Gastroesophageal sphincter (tissue), 4 donors: Measurements from ENCODE around the gene SSBP2. TPM values are rescaled to one million over a fixed set of nuclear protein-coding genes. Genes with fewer than 3 reads are reported as not detected.
"Not testable (repeated sequence)": the region's sequence is repeated elsewhere in the genome, so short reads cannot be mapped to it uniquely, and the experiment has no call there.

Experiments used
- ATAC-seq: fragments of 150-250 bp; one replicate; pipeline ENCODE4 v1.9.1; 2016; ENCODE audit warnings: mild to moderate bottlenecking, moderate library complexity
- H3K27ac ChIP-seq, 4 donors: fragments of 200-600 bp; sonication (generic) in 3 of 4; 1 replicate in 3 of 4; 2 replicates in 1 of 4; pipeline ENCODE4 v1.5.1; 2016 to 2019
- H3K27me3 ChIP-seq: fragments of 200-600 bp; sonication (generic); one replicate; pipeline ENCODE4 v1.5.1; 2019
- H3K36me3 ChIP-seq, 2 donors: fragments of 200-600 bp; sonication (generic); one replicate each; pipeline ENCODE4 v1.5.1; 2019; ENCODE audit warnings: control low read depth in 1 of 2
- H3K4me1 ChIP-seq, 3 donors: fragments of 200-600 bp; sonication (generic); 1 replicate in 2 of 3; 2 replicates in 1 of 3; pipeline ENCODE4 v1.5.1; 2016 to 2019; ENCODE audit warnings: control low read depth in 2 of 3
- H3K4me3 ChIP-seq, 2 donors: fragments of 200-600 bp; sonication (generic); one replicate each; pipeline ENCODE4 v1.5.1; 2019; ENCODE audit warnings: mild to moderate bottlenecking in 1 of 2, moderate library complexity in 1 of 2
- H3K9me3 ChIP-seq, 3 donors: fragments of 200-600 bp; sonication (generic); one replicate each; pipeline ENCODE4 v1.5.1; 2017 to 2019; ENCODE audit warnings: control low read depth in 2 of 3
- EP300 ChIP-seq: sonication (generic); formaldehyde crosslinking; IDR thresholded peaks from one replicate; pipeline ENCODE4 v1.6.1; 2017; ENCODE audit warnings: antibody characterized with exemption, mild to moderate bottlenecking
- POLR2A ChIP-seq, 2 donors: fragments of 450-650 bp; IDR thresholded peaks; one replicate each; pipeline ENCODE4 v1.6.1; 2017; ENCODE audit warnings: antibody characterized with exemption in 2 of 2, mild to moderate bottlenecking in 2 of 2, moderate library complexity in 1 of 2
- POLR2AphosphoS5 ChIP-seq: sonication (generic); formaldehyde crosslinking; IDR thresholded peaks from one replicate; pipeline ENCODE4 v1.6.1; 2017; ENCODE audit warnings: antibody characterized with exemption
- WGBS, 2 donors: methylation state at CpG; one replicate each; pipeline ENCODE4 v1.1.5; 2018; ENCODE audit warnings: low coverage in 1 of 2; 5-methylcytosine and 5-hydroxymethylcytosine counted together
- total RNA-seq, 4 donors: library from RNA; depleted of rRNA; stranded (reverse); fragments of >200 nt; gene quantifications; one replicate each; pipeline ENCODE4 v1.1.0, GENCODE V29; 2016
- TF ChIP-seq, protein P1 (sequence below), 4 experiments: fragments of 200-600 bp in 2 of 4; fragments of 450-650 bp in 2 of 4; sonication (generic) in 1 of 4; IDR thresholded peaks; one replicate each; pipeline ENCODE4 v1.5.1; 2017 to 2019; ENCODE audit warnings: antibody characterized with exemption in 4 of 4, mild to moderate bottlenecking in 2 of 4, moderate library complexity in 2 of 4

SSBP2 gene
- total RNA-seq, 4 donors from 2014 or later, result 61.3 to 138 (median 79.5) TPM

GRCh38 chr5:81679885-81680284 is 71.0 kb downstream of the SSBP2 start:
- no peak overlapping the region for H3K4me3 ChIP-seq
- no peaks in the 10 kb centered on the region for H3K27me3 ChIP-seq
- peaks cover 0 to 13% (median 0%) of the 10 kb centered on the region in 3 donors for H3K4me1 ChIP-seq
- WGBS, 2 donors, result 100% methylated on average over 1 of the region's 1 CpG; no CpG with 5 or more reads in 1 of the 2 donors
- TF ChIP-seq, protein P1, sequence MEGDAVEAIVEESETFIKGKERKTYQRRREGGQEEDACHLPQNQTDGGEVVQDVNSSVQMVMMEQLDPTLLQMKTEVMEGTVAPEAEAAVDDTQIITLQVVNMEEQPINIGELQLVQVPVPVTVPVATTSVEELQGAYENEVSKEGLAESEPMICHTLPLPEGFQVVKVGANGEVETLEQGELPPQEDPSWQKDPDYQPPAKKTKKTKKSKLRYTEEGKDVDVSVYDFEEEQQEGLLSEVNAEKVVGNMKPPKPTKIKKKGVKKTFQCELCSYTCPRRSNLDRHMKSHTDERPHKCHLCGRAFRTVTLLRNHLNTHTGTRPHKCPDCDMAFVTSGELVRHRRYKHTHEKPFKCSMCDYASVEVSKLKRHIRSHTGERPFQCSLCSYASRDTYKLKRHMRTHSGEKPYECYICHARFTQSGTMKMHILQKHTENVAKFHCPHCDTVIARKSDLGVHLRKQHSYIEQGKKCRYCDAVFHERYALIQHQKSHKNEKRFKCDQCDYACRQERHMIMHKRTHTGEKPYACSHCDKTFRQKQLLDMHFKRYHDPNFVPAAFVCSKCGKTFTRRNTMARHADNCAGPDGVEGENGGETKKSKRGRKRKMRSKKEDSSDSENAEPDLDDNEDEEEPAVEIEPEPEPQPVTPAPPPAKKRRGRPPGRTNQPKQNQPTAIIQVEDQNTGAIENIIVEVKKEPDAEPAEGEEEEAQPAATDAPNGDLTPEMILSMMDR (IDR thresholded peaks at IDR 0.05), result no peak
- TF ChIP-seq POLR2A (IDR thresholded peaks at IDR 0.05) (no peak), EP300 (no peak), POLR2AphosphoS5 (no peak)
- H3K9me3 ChIP-seq, result no peaks in the 10 kb centered on the region
- H3K36me3 ChIP-seq, result no peaks in the 10 kb centered on the region
- ATAC-seq, result no peak
- H3K27ac ChIP-seq, result no peak overlapping the region

GRCh38 chr5:81675420-81675819 is 75.5 kb downstream of the SSBP2 start:
- H3K27me3 ChIP-seq, result no peaks in the 10 kb centered on the region
- peaks cover 0 to 22% (median 0%) of the 10 kb centered on the region in 3 donors for H3K4me1 ChIP-seq
- no peak for ATAC-seq
- no peak overlapping the region for H3K4me3 ChIP-seq
- TF ChIP-seq EP300 (no peak), POLR2AphosphoS5 (no peak), POLR2A (IDR thresholded peaks at IDR 0.05) (no peak)
- TF ChIP-seq, protein P1 (IDR thresholded peaks at IDR 0.05), result no peak
- no peaks in the 10 kb centered on the region for H3K36me3 ChIP-seq
- no peaks in the 10 kb centered on the region for H3K9me3 ChIP-seq
- no peak overlapping the region for H3K27ac ChIP-seq
- 76 to 89% methylated on average over 3 of the region's 3 CpGs for WGBS, 2 donors

DNA sequence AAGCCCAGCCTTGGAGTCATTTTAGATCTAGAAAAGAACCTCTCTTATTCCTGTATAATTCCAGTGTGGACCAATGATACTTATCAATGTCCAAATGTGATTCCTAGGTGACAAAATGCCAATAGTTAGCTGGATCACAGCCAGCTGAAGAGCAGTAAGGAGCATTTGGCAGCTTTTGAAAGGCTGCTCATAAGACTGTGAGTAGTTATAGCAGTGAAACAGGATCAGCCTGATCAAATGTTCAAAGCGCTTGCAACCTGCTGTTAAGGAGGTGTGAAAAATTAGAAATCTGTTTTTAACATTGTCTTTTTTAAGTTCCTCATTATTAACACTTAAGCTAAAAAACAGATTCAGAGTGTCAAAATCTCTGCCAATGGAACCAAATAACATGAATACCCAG is 85.1 kb downstream of the SSBP2 start:
- H3K27ac ChIP-seq, result no peak overlapping the region
- H3K4me1 ChIP-seq, result peaks cover 0 to 44% (median 3%) of the 10 kb centered on the region in 3 donors
- no peak overlapping the region for H3K4me3 ChIP-seq
- H3K36me3 ChIP-seq, result no peaks in the 10 kb centered on the region
- 95 to 100% methylated on average over 1 of the region's 1 CpG for WGBS, 2 donors
- no peaks in the 10 kb centered on the region for H3K9me3 ChIP-seq
- TF ChIP-seq POLR2A (IDR thresholded peaks at IDR 0.05), result no peak
- TF ChIP-seq, protein P1 (IDR thresholded peaks at IDR 0.05), result no peak
- no peak for TF ChIP-seq EP300
- no peak for TF ChIP-seq POLR2AphosphoS5
- H3K27me3 ChIP-seq, result no peaks in the 10 kb centered on the region
- no peak for ATAC-seq

DNA sequence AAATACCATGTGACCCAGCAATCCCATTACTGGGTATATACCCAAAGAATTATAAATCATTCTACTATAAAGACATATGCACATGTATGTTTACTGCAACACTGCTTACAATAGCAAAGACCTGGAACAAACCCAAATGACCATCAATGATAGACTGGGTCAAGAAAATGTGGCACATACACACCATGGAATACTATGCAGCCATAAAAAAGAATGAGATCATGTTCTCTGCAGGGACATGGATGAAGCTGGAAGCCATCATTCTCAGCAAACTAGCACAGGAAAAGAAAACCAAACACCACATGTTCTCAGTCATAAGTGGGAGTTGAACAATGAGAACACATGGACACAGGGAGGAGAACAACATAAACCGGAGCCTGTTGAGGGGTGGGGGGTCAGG is 90.3 kb downstream of the SSBP2 start:
- H3K27me3 ChIP-seq, ATAC-seq, H3K27ac ChIP-seq, H3K36me3 ChIP-seq, H3K4me3 ChIP-seq, H3K9me3 ChIP-seq, H3K4me1 ChIP-seq: not testable (repeated sequence)
- 75 to 78% methylated on average over 1 of the region's 1 CpG for WGBS, 2 donors

DNA sequence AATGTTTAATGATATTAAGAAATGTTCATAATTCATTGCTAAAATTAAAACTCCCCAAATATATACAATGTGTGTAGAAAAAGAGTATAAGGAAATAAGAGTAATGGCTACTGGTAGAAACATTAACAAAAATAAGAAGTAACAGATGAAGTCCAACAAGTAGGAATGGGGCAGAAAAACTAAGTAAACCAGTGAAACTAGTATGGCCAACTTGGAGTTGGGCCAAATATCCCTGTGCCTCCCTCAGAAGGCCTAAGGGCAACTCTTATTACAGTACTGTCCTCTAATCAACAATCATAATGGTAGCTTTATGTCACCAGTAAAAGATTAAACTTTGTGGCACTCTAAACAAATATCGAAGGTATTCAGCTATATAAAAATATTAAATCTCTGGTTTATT is 93.5 kb downstream of the SSBP2 start:
- no peaks in the 10 kb centered on the region for H3K9me3 ChIP-seq
- ATAC-seq, result no peak
- WGBS, 2 donors, result 55 to 89% methylated on average over 1 of the region's 1 CpG
- H3K4me3 ChIP-seq, result no peak overlapping the region
- H3K4me1 ChIP-seq, result peaks cover 0 to 2% (median 0%) of the 10 kb centered on the region in 3 donors
- no peaks in the 10 kb centered on the region for H3K36me3 ChIP-seq
- no peak for TF ChIP-seq POLR2AphosphoS5
- H3K27ac ChIP-seq, result no peak overlapping the region
- H3K27me3 ChIP-seq, result no peaks in the 10 kb centered on the region

- WGBS, 2 donors, result 67 to 68% methylated on average over 3 of the region's 3 CpGs
- TF ChIP-seq, protein P1 (IDR thresholded peaks at IDR 0.05), result no peak
- no peak for TF ChIP-seq POLR2A (IDR thresholded peaks at IDR 0.05)
- no peak for TF ChIP-seq POLR2AphosphoS5
- no peak for TF ChIP-seq EP300
Measured at GRCh38 chr5:81656783-81657182, 94.1 kb downstream of the SSBP2 start.

More at GRCh38 chr5:81656783-81657182, 94.1 kb downstream of the SSBP2 start:
- Histone ChIP-seq H3K4me1 (peaks cover 0 to 2% (median 0%) of the 10 kb centered on the region in 3 donors), H3K27ac (no peak overlapping the region), H3K27me3 (no peaks in the 10 kb centered on the region), H3K36me3 (no peaks in the 10 kb centered on the region), H3K4me3 (no peak overlapping the region), H3K9me3 (no peaks in the 10 kb centered on the region)
- no peak for ATAC-seq
